K562 (cell line): ENCODE measurements around the gene KIRREL1. TPM values are rescaled to one million over a fixed set of nuclear protein-coding genes. Genes with fewer than 3 reads are reported as not detected.
A peak's percentile ranks its signal among the peaks of the same experiment; 100 is the strongest.

Source experiments
- ATAC-seq: fragments of 200-7000 bp; cut with Tn5 transposase; 3 replicates; pipeline ENCODE4 v1.9.1; 2020; ENCODE audit warnings: moderate library complexity
- BruUV-seq: library from RNA; stranded (reverse); fragments of 400-500 nt; replicated peaks from 2 replicates; lab custom pipeline; 2021; lab: Mats Ljungman, UMichigan
- CTCF ChIA-PET: fragments of 300-600 bp; formaldehyde crosslinking; extraction: SDS; loops from one replicate; lab custom pipeline; 2021; ENCODE audit warnings: low intra/inter-chr PET ratio; lab: Yijun Ruan, JAX
- POLR2A ChIA-PET: fragments of 300-600, 350-650 bp; sonication (Branson Sonifier 250); formaldehyde crosslinking; extraction: SDS; loops from one replicate; lab custom pipeline; 2021; ENCODE audit warnings: antibody characterized with exemption, inconsistent platforms; lab: Yijun Ruan, JAX
- DNase-seq, 4 experiments: peaks; one replicate each; pipeline versions ENCODE4 v3.0.0 to v3.0.0-alpha.2; 2011 to 2018; ENCODE audit warnings: low spot score in 3 of 4, mixed read lengths in 3 of 4; ENCODE audit errors: extremely low read depth in 1 of 4
- FAIRE-seq: peaks from 2 replicates; lab custom pipeline; 2011; peaks lifted over from hg19 to GRCh38; lab: Jason Lieb, UNC
- H2AFZ ChIP-seq: 2 replicates; pipeline ENCODE4 v1.6.0; 2011; ENCODE audit warnings: low read depth, low read length, control low read depth, inconsistent platforms
- H3K27ac ChIP-seq: fragments of 200-600 bp; 3 replicates; pipeline ENCODE4 v1.8.0; 2011; ENCODE audit warnings: low read depth, mild to moderate bottlenecking, control low read depth, inconsistent platforms, low read length, moderate library complexity, mixed read lengths; ENCODE audit errors: extremely low read depth
- H3K27me3 ChIP-seq, 2 experiments: fragments of 300-600 bp in 1 of 2; 2 replicates in 1 of 2; 3 replicates in 1 of 2; pipeline versions ENCODE4 v1.6.0 to v1.8.0; 2011; ENCODE audit warnings: inconsistent platforms in 2 of 2, low read length in 2 of 2, mild to moderate bottlenecking in 1 of 2, mixed read lengths in 1 of 2, moderate library complexity in 1 of 2; ENCODE audit not compliant: control insufficient read depth in 2 of 2, insufficient read depth in 2 of 2
- H3K36me3 ChIP-seq: fragments of 300-600 bp; 3 replicates; pipeline ENCODE4 v1.8.0; 2011; ENCODE audit warnings: mild to moderate bottlenecking, low read length, inconsistent platforms; ENCODE audit not compliant: control insufficient read depth, insufficient read depth
- H3K4me1 ChIP-seq, 2 experiments: fragments of 200-600 bp in 1 of 2; replicated peaks in 1 of 2; 2 replicates in 1 of 2; 3 replicates in 1 of 2; pipeline versions ENCODE4 v1.5.1 to v1.8.0; 2011; ENCODE audit warnings: inconsistent platforms in 2 of 2, low read length in 2 of 2, mild to moderate bottlenecking in 1 of 2, mixed read lengths in 1 of 2, moderate library complexity in 1 of 2; ENCODE audit not compliant: control insufficient read depth in 2 of 2, insufficient read depth in 2 of 2
- H3K4me2 ChIP-seq: 2 replicates; pipeline ENCODE4 v1.6.1; 2011; ENCODE audit warnings: low read length, control low read depth, inconsistent platforms, mixed read lengths; ENCODE audit not compliant: insufficient read depth
- H3K4me3 ChIP-seq: fragments of 200-600 bp; sonication (generic), shearing (Covaris generic); 2 replicates; pipeline ENCODE4 v1.5.1; 2016; ENCODE audit warnings: control low read depth, inconsistent platforms
- H3K79me2 ChIP-seq: fragments of 200-600 bp; 3 replicates; pipeline ENCODE4 v1.8.0; 2011; ENCODE audit warnings: low read length, inconsistent platforms; ENCODE audit not compliant: control insufficient read depth, insufficient read depth
- H3K9ac ChIP-seq, 2 experiments: 2 replicates each; pipeline versions ENCODE4 v1.6.0 to v1.6.1; 2011; ENCODE audit warnings: low read depth in 2 of 2, low read length in 2 of 2, control low read depth in 1 of 2, inconsistent platforms in 1 of 2, mild to moderate bottlenecking in 1 of 2, mixed read lengths in 1 of 2; ENCODE audit not compliant: insufficient read depth in 1 of 2
- H3K9me1 ChIP-seq: one replicate; pipeline ENCODE4 v1.6.0; 2011; ENCODE audit warnings: inconsistent platforms, mild to moderate bottlenecking, low read length, moderate library complexity; ENCODE audit not compliant: control insufficient read depth, insufficient read depth
- H3K9me3 ChIP-seq: replicated peaks from 2 replicates; pipeline ENCODE4 v1.5.1; 2011; ENCODE audit warnings: low read depth, low read length, inconsistent platforms; ENCODE audit not compliant: control insufficient read depth, insufficient read depth
- H4K20me1 ChIP-seq: replicated peaks from 2 replicates; pipeline ENCODE4 v1.6.1; 2011; ENCODE audit warnings: low read length, inconsistent platforms, mixed read lengths; ENCODE audit not compliant: control insufficient read depth, insufficient read depth
- CC2D1A ChIP-seq: fragments of 450-650 bp; IDR thresholded peaks from 2 replicates; pipeline ENCODE4 v1.6.1; 2017; ENCODE audit warnings: mild to moderate bottlenecking
- EGR1 ChIP-seq: fragments of 450-650 bp; conservative IDR thresholded peaks from 2 replicates; pipeline ENCODE4 v1.6.1; 2017; ENCODE audit warnings: mild to moderate bottlenecking
- HDAC1 ChIP-seq, 2 experiments: fragments of 450-650 bp; IDR thresholded peaks; 2 replicates each; pipeline ENCODE4 v1.6.1; 2016 to 2017; ENCODE audit warnings: inconsistent platforms in 1 of 2, mild to moderate bottlenecking in 1 of 2, moderate library complexity in 1 of 2
- MGA ChIP-seq: fragments of 450-650 bp; IDR thresholded peaks from 2 replicates; pipeline ENCODE4 v1.6.1; 2016; ENCODE audit warnings: mild to moderate bottlenecking, moderate library complexity
- SMAD1 ChIP-seq: fragments of 150-350 bp; IDR thresholded peaks from 2 replicates; pipeline ENCODE4 v1.6.1; 2014; ENCODE audit warnings: low read length, low read depth; ENCODE audit not compliant: partially characterized antibody
- SMC3 ChIP-seq: conservative IDR thresholded peaks from 2 replicates; pipeline ENCODE4 v1.6.1; 2011; ENCODE audit warnings: low read depth, low read length, improper control_type of control experiment; ENCODE audit not compliant: insufficient read depth
- ZNF584 ChIP-seq: fragments of 200-800 bp; sonication (Bioruptor generic); IDR thresholded peaks from 2 replicates; pipeline ENCODE4 v1.6.1; 2016; ENCODE audit warnings: low read depth, mild to moderate bottlenecking, missing genetic modification characterization, missing compliant biosample characterization
- WGBS: fragments of 100-300 bp; shearing (Covaris generic); methylation state at CpG from one replicate; pipeline ENCODE4 v1.1.6; 2016; ENCODE audit warnings: low coverage, mixed read lengths; ENCODE audit not compliant: insufficient coverage; ENCODE audit errors: missing lambda C conversion rate; 5-methylcytosine and 5-hydroxymethylcytosine counted together
- in situ Hi-C: fragments of 300-500 bp; cut with MboI; formaldehyde crosslinking; loops from 4 replicates; pipeline ENCODE4 v1.15.0; 2018; ENCODE audit warnings: inconsistent platforms, mixed read lengths
- intact Hi-C: fragments of 100-400 bp; cut with micrococcal nuclease; formaldehyde crosslinking; loops from 2 replicates; pipeline ENCODE4 v1.14.2; 2022
- polyA plus RNA-seq, 8 experiments: library from polyadenylated mRNA; depleted of rRNA in 4 of 8; stranded (reverse) in 5 of 8; unstranded in 3 of 8; fragments of >200 nt; fragmentation: Nextera tagmentation in 2 of 8; fragmentation: Illumina TruSeq in 1 of 8; extraction: Ambion mirVana in 2 of 8; extraction: Trizol in 1 of 8; gene quantifications; 2 replicates each; pipeline versions ENCODE4 v1.2.1 to v1.2.3, GENCODE V29; 2011 to 2014; ENCODE audit warnings: inconsistent platforms in 1 of 8, missing spikeins in 1 of 8
- total RNA-seq, 7 experiments: library from RNA; depleted of rRNA in 6 of 7; stranded (reverse); fragments of >200 nt in 6 of 7; fragmentation: Illumina TruSeq in 2 of 7; extraction: Trizol in 2 of 7; gene quantifications; 2 replicates each; pipeline versions ENCODE4 v1.2.1 to v1.2.3, GENCODE V29; 2011 to 2021; ENCODE audit warnings: low replicate concordance in 1 of 7

The KIRREL1 gene
- total and polyA plus RNA-seq, 9 of the 15 experiments (the other 6 are each of a cell fraction or from before 2014, with no cell fraction given), result under 0.01 to 0.22 (median 0.03) TPM; not detected in 3

- WGBS, result 4% methylated on average over 6 of the region's 6 CpGs
- Histone ChIP-seq H3K4me1 (no peaks in the 10 kb centered on the region), H4K20me1 (0 out of 2 replicates have a peak, but pooled peaks cover 11% of the 10 kb centered on the region), H3K27me3 (peaks cover 4 to 5% of the 10 kb centered on the region in 2 experiments; a peak in 4 of 5 replicates), H3K79me2 (no peaks in the 10 kb centered on the region), H3K4me2 (no peak overlapping the region), H3K9me3 (no peaks in the 10 kb centered on the region), H3K36me3 (no peaks in the 10 kb centered on the region), H3K9ac (no peak overlapping the region), H3K9me1 (no peaks in the 10 kb centered on the region), H3K4me3 (no peak overlapping the region), H3K27ac (no peak overlapping the region), H2AFZ (no peak overlapping the region)
- intact Hi-C loops (loop anchor here (1.0 to 10.0 kb wide), 3 partner anchors 70 to 371 kb away; no protein-coding TSS in a partner anchor), in situ Hi-C loops (loop anchor here (25.0 kb wide), 1 partner anchor 786 kb away; no protein-coding TSS in a partner anchor)
- no TSS peak for BruUV-seq
- FAIRE-seq (peak; percentile 62), DNase-seq (peak in 1 of 4 experiments; percentile 32), ATAC-seq (peak; percentile 67)
- POLR2A ChIA-PET, result no interaction called here
- CTCF ChIA-PET, result interaction anchor here (1.1 to 2.2 kb wide), 2 partner anchors 71 to 777 kb away, joined by 3 to 10 read pairs; no protein-coding TSS in a partner anchor
- TF ChIP-seq CC2D1A (0 out of 2 replicates have a peak, but pooled peaks have one; percentile 15), EGR1 (no peak), SMAD1 (no peak), ZNF584 (CRISPR knock-in tag) (no peak), SMC3 (peak; percentile 56), HDAC1 (IDR thresholded peaks at IDR 0.05) (no peak), MGA (no peak)
These were observed 45.0 kb upstream of the KIRREL1 start for GRCh38 chr1:157948312-157949073.
